GM19035 (cell line): ENCODE results near the gene SPANXB1.
"Not testable (repeated sequence)": the region's sequence is repeated elsewhere in the genome, so short reads cannot be mapped to it uniquely, and the experiment has no call there.

ENCODE experiments used
- ATAC-seq: cut with Tn5 transposase; IDR thresholded peaks from one replicate; pipeline ENCODE4 v1.9.1; 2021; ENCODE audit not compliant: unreplicated experiment

SPANXB1 gene

GRCh38 chrX:141002568-141002967, at the start of gene SPANXB1:
Gene SPANXB1 (plus strand): TSS chrX:141002594. CDS start chrX:141002694, 100 bp downstream.
- not testable (repeated sequence) for ATAC-seq

- no peak for ATAC-seq
These were observed 35.4 kb upstream of the SPANXB1 start for GRCh38 chrX:140967036-140967435.

GRCh38 chrX:140971099-140971795, 31.1 kb upstream of the SPANXB1 start:
- ATAC-seq = no peak

GRCh38 chrX:140975472-140975871, 26.9 kb upstream of the SPANXB1 start:
- no peak for ATAC-seq

GRCh38 chrX:140980271-140980670, 22.1 kb upstream of the SPANXB1 start:
- no peak for ATAC-seq

GRCh38 chrX:140983730-140984129, 18.7 kb upstream of the SPANXB1 start:
- ATAC-seq = no peak

GRCh38 chrX:141005243-141005642, 2.8 kb downstream of the SPANXB1 start:
- ATAC-seq = not testable (repeated sequence)

GRCh38 chrX:141044246-141044645, 41.9 kb downstream of the SPANXB1 start:
- not testable (repeated sequence) for ATAC-seq

GRCh38 chrX:141049878-141050277, 47.5 kb downstream of the SPANXB1 start:
- not testable (repeated sequence) for ATAC-seq

- ATAC-seq = not testable (repeated sequence)
These were observed 49.7 kb downstream of the SPANXB1 start for GRCh38 chrX:141052098-141052497.
